Measurements from ENCODE around the gene SH2B3. TPM values are rescaled to one million over a fixed set of nuclear protein-coding genes. Genes with fewer than 3 reads are reported as not detected.
A peak's percentile ranks its signal among the peaks of the same experiment; 100 is the strongest.
"Not testable (repeated sequence)": the region's sequence is repeated elsewhere in the genome, so short reads cannot be mapped to it uniquely, and the experiment has no call there.

The SH2B3 gene
- total RNA-seq, 2 donors from 2014 or later = 38.7 to 39.3 TPM

DNA sequence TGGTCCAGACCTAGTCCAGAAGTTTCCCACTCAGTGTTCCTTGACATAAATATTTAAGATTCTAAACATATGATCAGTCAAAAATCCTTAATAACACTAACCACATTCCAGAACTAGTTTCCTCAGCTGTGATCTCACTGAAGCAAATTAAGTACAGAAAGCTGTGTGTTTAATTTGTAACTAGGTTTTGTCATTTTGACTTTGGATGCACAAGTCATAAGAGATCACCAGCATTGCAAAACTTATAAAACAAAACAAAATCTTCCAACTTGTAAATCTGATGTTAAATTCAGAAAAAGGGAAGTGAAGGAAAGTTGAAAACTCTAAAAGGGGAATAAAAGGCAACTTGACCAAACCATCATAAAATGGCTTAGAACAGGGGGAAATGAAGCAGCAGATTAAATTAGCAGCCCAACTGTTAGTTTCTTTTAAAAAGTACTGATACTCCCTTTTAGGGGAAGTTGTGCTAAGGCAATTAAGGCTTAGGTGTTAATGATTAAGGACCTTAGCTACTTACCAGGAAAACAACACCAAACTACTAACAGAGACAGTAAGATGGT lies 56.6 kb downstream of the SH2B3 start:
- Mint-ChIP-seq H3K27ac (peak overlapping the region; percentile 8), H3K27me3 (no peaks in the 10 kb centered on the region), H3K4me1 (peaks cover 4% of the 10 kb centered on the region), H3K36me3 (ENCODE audit: low read depth) (no peaks in the 10 kb centered on the region), H3K4me3 (no peak overlapping the region)
- ATAC-seq (no peak), DNase-seq (no peak)
- no peaks in the 10 kb centered on the region for H3K9me3 ChIP-seq (ENCODE audit: control insufficient read depth, low read length, poor library complexity, severe bottlenecking)

DNA sequence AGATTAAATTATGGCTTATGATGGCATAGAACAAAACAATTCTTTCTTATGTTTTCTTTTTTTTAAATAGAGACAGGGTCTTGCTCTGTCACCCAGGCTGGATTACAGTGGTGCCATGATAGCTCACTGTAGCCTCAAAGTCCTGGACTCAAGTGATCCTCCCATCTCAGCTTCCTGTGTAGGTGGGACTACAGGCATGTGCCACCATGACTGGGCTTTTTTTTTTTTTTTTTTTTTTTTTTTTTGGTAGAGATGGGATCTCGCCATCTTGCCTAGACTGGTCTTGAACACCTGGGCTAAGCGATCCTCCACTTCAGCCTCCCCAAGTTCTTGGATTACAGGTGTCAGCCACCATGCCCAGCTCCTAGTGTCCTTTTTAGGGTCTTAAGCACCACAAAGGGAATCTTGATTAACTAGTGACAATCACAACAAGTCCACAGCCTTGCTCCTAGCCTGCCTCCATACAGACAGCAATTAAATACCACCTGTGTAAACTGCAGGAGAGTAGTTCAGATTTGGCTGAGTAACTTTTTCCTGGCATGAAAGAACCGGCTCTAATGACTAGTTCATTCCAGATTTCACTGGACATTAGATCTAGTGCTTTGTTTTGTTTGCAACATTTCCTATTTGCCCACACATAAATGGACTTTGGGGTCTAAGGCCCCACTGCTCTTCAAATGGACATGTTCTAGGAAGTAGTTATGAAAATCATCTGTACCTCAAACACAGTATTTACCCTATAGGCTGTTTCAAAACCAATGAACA lies 61.6 kb downstream of the SH2B3 start:
- no peak overlapping the region for H3K4me3 Mint-ChIP-seq
- H3K9me3 ChIP-seq (ENCODE audit: control insufficient read depth, low read length, poor library complexity, severe bottlenecking) = no peaks in the 10 kb centered on the region
- peaks cover 3% of the 10 kb centered on the region for H3K4me1 Mint-ChIP-seq
- no peak for ATAC-seq
- no peak for DNase-seq
- no peak overlapping the region for H3K27ac Mint-ChIP-seq
- H3K36me3 Mint-ChIP-seq (ENCODE audit: low read depth) = peaks cover 6% of the 10 kb centered on the region
- H3K27me3 Mint-ChIP-seq = no peaks in the 10 kb centered on the region

DNA sequence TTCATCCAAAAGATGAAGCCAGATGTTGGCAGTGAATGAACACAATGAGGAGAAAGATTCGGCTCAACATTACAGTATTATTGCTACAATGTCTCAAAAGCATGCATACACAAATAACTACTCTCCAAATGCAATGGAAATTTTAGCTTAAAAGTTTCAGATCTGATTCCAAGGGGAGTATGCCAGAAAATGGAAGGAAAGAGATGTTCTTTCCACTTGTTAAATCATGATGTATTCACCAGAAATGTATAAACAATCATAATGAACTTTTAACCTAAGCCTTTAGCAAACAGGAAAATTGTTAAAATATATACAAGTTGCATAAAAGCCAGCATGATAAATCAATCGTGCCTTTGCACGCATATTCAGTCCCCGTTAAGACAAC lies 62.1 kb downstream of the SH2B3 start:
- no peak overlapping the region for H3K4me3 Mint-ChIP-seq
- no peaks in the 10 kb centered on the region for H3K27me3 Mint-ChIP-seq
- peaks cover 6% of the 10 kb centered on the region for H3K36me3 Mint-ChIP-seq (ENCODE audit: low read depth)
- ATAC-seq = no peak
- H3K27ac Mint-ChIP-seq = no peak overlapping the region
- DNase-seq = no peak
- no peaks in the 10 kb centered on the region for H3K9me3 ChIP-seq (ENCODE audit: control insufficient read depth, low read length, poor library complexity, severe bottlenecking)
- peaks cover 2% of the 10 kb centered on the region for H3K4me1 Mint-ChIP-seq

DNA sequence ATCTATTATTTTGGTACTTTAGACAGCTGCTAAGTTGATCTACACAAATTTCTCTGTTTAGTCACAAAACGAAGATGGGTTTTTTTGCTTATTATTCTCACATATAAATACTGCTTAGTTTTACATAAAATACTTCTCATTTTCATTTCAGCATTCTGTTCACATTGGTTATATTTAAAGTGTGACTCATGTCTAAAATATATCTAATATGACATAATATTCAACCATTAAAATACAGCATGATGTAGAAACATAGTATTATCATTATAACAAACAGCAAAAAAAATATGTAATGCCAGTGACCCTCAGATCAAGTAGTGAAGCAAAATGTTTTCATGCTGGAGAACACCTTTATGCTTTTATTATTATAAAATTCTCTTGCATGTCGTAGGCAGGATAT lies 63.7 kb downstream of the SH2B3 start:
- no peak overlapping the region for H3K4me3 Mint-ChIP-seq
- no peak overlapping the region for H3K27ac Mint-ChIP-seq
- H3K36me3 Mint-ChIP-seq (ENCODE audit: low read depth) = peaks cover 8% of the 10 kb centered on the region
- DNase-seq = no peak
- ATAC-seq = no peak
- H3K27me3 Mint-ChIP-seq = no peaks in the 10 kb centered on the region
- no peaks in the 10 kb centered on the region for H3K9me3 ChIP-seq (ENCODE audit: control insufficient read depth, low read length, poor library complexity, severe bottlenecking)
- H3K4me1 Mint-ChIP-seq = peaks cover 7% of the 10 kb centered on the region

DNA sequence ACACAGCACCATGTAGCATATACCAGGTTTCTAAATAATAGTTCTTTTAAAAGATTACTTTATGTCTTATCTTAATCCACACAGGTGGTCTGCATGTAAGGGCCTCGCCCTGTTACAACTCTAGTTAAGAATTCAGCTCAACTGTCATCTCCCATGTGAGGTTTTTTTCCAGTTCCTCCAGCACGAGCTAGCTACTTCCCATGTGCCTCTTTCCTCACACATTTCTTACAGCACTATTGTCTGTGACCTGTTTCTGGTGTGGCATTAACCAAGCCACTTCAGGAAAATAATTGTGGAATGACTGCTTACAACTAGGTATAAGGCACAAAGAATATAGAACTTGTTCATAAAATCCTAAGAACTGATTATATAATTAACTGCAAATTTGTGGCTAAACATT lies 65.5 kb downstream of the SH2B3 start:
- H3K36me3 Mint-ChIP-seq (ENCODE audit: low read depth) = peaks cover 8% of the 10 kb centered on the region
- H3K4me3 Mint-ChIP-seq = no peak overlapping the region
- H3K4me1 Mint-ChIP-seq = peaks cover 7% of the 10 kb centered on the region
- no peaks in the 10 kb centered on the region for H3K9me3 ChIP-seq (ENCODE audit: control insufficient read depth, low read length, poor library complexity, severe bottlenecking)
- peak overlapping the region; percentile 45 for H3K27ac Mint-ChIP-seq
- ATAC-seq (no peak), DNase-seq (no peak)
- no peaks in the 10 kb centered on the region for H3K27me3 Mint-ChIP-seq

DNA sequence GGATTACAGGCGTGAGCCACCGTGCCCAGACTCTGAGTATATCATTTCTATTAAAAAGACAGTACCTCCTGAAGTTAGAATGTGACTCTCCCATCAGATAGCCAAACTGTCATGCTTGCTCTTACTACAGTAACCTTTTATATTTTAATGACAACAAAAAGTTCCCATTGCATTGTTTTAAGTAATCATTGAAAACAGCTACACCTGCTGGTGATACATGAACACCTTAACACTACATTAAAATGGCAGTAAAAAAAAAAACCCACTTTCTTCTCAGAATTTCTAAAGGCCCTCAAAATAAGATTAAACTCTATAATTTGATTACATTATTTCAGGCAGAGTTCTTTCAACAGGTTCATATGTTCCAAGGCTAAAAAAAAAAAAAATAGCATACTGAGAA lies 76.7 kb downstream of the SH2B3 start:
- DNase-seq (no peak), ATAC-seq (no peak)
- H3K27ac Mint-ChIP-seq = no peak overlapping the region
- no peaks in the 10 kb centered on the region for H3K27me3 Mint-ChIP-seq
- peaks cover 2% of the 10 kb centered on the region for H3K4me1 Mint-ChIP-seq
- H3K9me3 ChIP-seq (ENCODE audit: control insufficient read depth, low read length, poor library complexity, severe bottlenecking) = no peaks in the 10 kb centered on the region
- no peak overlapping the region for H3K4me3 Mint-ChIP-seq
- H3K36me3 Mint-ChIP-seq (ENCODE audit: low read depth) = peaks cover 5% of the 10 kb centered on the region

DNA sequence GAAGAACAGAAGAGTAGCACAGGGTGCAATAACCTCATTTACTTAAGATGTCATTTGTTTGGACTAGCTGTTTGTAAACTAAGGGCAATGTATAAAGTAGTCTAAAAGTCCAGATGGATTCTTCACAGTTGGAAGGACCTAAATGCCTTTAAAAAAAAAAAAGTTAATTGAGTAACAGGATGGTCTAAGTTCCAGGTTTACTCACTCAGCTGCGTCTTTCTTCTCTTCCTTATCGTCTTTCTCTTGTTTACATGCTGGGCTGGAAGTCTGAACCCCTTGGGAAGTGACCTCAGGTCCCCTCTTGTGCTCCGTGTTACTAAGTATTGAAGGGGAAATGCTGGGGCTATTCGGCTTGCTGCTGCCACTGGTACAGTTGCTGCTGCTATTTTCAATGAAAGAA lies 82.5 kb downstream of the SH2B3 start:
- Mint-ChIP-seq H3K27me3 (no peaks in the 10 kb centered on the region), H3K4me3 (no peak overlapping the region), H3K4me1 (peaks cover 7% of the 10 kb centered on the region), H3K36me3 (ENCODE audit: low read depth) (peaks cover 10% of the 10 kb centered on the region), H3K27ac (no peak overlapping the region)
- no peak for ATAC-seq
- H3K9me3 ChIP-seq (ENCODE audit: control insufficient read depth, low read length, poor library complexity, severe bottlenecking) = no peaks in the 10 kb centered on the region
- DNase-seq = no peak

DNA sequence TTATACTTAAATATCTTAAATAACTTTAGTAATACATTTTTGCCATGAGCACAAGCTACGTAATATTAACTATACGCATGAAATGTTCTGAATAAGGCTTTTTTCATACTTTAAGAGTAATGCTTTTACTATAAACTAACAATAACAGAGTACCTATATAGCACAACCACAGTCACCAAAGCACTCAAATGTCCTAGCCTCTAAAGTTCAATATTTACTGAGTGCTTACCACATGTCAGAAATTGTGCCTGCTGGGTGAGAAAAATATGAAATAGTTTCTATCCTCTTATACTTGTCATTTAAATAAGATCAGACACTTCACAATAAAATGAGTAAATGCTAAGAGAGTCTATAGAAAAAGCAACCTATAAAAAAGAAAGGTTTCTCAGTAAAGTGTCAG lies 83.1 kb downstream of the SH2B3 start:
- DNase-seq = no peak
- Mint-ChIP-seq H3K36me3 (ENCODE audit: low read depth) (peaks cover 11% of the 10 kb centered on the region), H3K4me3 (no peak overlapping the region)

DNA sequence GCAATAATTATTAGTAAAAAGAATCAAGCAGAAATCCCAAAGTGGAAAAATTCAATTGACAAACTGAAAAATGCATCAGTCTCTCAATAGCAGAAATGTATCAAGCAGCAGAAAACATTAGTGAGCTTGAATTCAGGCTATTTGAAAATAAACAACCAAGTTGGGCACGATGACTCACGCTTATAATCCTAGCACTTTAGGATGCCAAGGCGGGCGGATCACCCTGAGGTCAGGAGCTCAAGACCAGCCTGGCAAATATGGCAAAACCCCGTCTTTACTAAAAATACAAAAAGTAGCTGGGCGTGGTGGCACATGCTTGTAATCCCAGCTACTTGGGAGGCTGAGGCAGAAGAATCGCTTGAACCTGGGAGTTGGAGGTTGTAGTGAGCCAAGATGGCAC lies 87.3 kb downstream of the SH2B3 start:
- ATAC-seq; H3K27me3 Mint-ChIP-seq; H3K4me3 Mint-ChIP-seq; DNase-seq; H3K27ac Mint-ChIP-seq; H3K9me3 ChIP-seq (ENCODE audit: control insufficient read depth, low read length, poor library complexity, severe bottlenecking): not testable (repeated sequence)
- peaks cover 12% of the 10 kb centered on the region for H3K4me1 Mint-ChIP-seq
- peaks cover 17% of the 10 kb centered on the region for H3K36me3 Mint-ChIP-seq (ENCODE audit: low read depth)

More for the DNA sequence above, 83.1 kb downstream of the SH2B3 start:
- H3K27ac Mint-ChIP-seq = no peak overlapping the region
- peaks cover 7% of the 10 kb centered on the region for H3K4me1 Mint-ChIP-seq
- H3K27me3 Mint-ChIP-seq = no peaks in the 10 kb centered on the region
- no peaks in the 10 kb centered on the region for H3K9me3 ChIP-seq (ENCODE audit: control insufficient read depth, low read length, poor library complexity, severe bottlenecking)
- ATAC-seq = no peak

DNA sequence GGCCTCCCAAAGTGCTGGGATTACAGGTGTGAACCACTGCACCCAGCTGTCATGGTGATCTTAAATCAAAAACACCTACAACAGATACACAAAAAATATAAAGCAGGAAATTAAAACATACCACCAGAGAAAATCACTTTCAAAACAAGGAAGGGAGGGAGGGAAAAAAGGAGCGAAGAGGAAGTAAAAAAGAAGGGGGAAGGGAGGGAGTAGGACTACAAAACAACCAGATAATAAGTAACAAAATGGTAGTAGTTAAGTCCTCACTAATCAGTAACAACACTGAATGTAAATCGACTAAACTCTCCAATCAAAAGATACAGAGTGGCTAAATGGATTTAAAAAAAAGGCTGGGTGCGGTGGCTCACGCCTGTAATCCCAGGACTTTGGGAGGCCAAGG lies 89.0 kb downstream of the SH2B3 start:
- no peak overlapping the region for H3K4me3 Mint-ChIP-seq
- peaks cover 13% of the 10 kb centered on the region for H3K36me3 Mint-ChIP-seq (ENCODE audit: low read depth)
- no peak for DNase-seq
- no peaks in the 10 kb centered on the region for H3K27me3 Mint-ChIP-seq
- no peak overlapping the region for H3K27ac Mint-ChIP-seq
- no peaks in the 10 kb centered on the region for H3K9me3 ChIP-seq (ENCODE audit: control insufficient read depth, low read length, poor library complexity, severe bottlenecking)
- ATAC-seq = no peak
- H3K4me1 Mint-ChIP-seq = peaks cover 13% of the 10 kb centered on the region

Other genes starting within 250 kb of the SH2B3 start
- gene PHETA1, start 36.8 kb upstream of the SH2B3 start, total RNA-seq = 1 to 10 TPM; 2.1 to 2.5 TPM
- gene ATXN2, start 193.4 kb downstream of the SH2B3 start, total RNA-seq = 10 to 100 TPM; 47.6 to 48.8 TPM